HuH-7 (cell line): ENCODE measurements around the gene PDE7B.

Source experiments
- DNase-seq: peaks from one replicate; pipeline ENCODE4 v3.0.0; 2011; ENCODE audit warnings: low spot score

Gene PDE7B

GRCh38 chr6:135890876-135891275, 39.4 kb downstream of the PDE7B start:
- DNase-seq: no peak

GRCh38 chr6:135891710-135892109, 40.2 kb downstream of the PDE7B start:
- DNase-seq: no peak

- DNase-seq: no peak
Measured at GRCh38 chr6:135895231-135895911, 43.9 kb downstream of the PDE7B start.

- DNase-seq: no peak
Measured at GRCh38 chr6:135897087-135897486, 45.6 kb downstream of the PDE7B start.

- no peak for DNase-seq
Measured at GRCh38 chr6:135901774-135902524, 50.4 kb downstream of the PDE7B start.

GRCh38 chr6:135902756-135903331, 51.3 kb downstream of the PDE7B start:
- no peak for DNase-seq

- DNase-seq: no peak
Measured at GRCh38 chr6:135904666-135905065, 53.2 kb downstream of the PDE7B start.

GRCh38 chr6:135905604-135906300, 54.3 kb downstream of the PDE7B start:
- no peak for DNase-seq

GRCh38 chr6:135906542-135906941, 55.0 kb downstream of the PDE7B start:
- DNase-seq: no peak

GRCh38 chr6:135906972-135907465, 55.5 kb downstream of the PDE7B start:
- DNase-seq: no peak

GRCh38 chr6:135909737-135910387, 58.4 kb downstream of the PDE7B start:
- DNase-seq: peak; percentile 80

GRCh38 chr6:135910790-135911618, 59.5 kb downstream of the PDE7B start:
- no peak for DNase-seq

GRCh38 chr6:135913785-135914184, 62.3 kb downstream of the PDE7B start:
- DNase-seq: no peak

- no peak for DNase-seq
Measured at GRCh38 chr6:135919026-135919425, 67.5 kb downstream of the PDE7B start.

- DNase-seq: no peak
Measured at GRCh38 chr6:135920689-135921088, 69.2 kb downstream of the PDE7B start.

GRCh38 chr6:135921188-135921587, 69.7 kb downstream of the PDE7B start:
- no peak for DNase-seq

GRCh38 chr6:135922174-135922573, 70.7 kb downstream of the PDE7B start:
- DNase-seq: no peak

- DNase-seq: no peak
Measured at GRCh38 chr6:135922746-135923145, 71.2 kb downstream of the PDE7B start.

- DNase-seq: no peak
Measured at GRCh38 chr6:135932651-135933050, 81.2 kb downstream of the PDE7B start.

GRCh38 chr6:135935941-135936601, 84.6 kb downstream of the PDE7B start:
- no peak for DNase-seq

- no peak for DNase-seq
Measured at GRCh38 chr6:135936606-135937005, 85.1 kb downstream of the PDE7B start.
